Measurements from ENCODE around the gene P3H2. TPM values are rescaled to one million over a fixed set of nuclear protein-coding genes. Genes with fewer than 3 reads are reported as not detected.

Gene P3H2
- total and polyA plus RNA-seq, 5 donors, result 1.7 to 4.1 (median 3.3) TPM

- Histone ChIP-seq H3K27me3 (ENCODE audit: control insufficient read depth, insufficient read depth) (no peaks in the 10 kb centered on the region), H3K4me1 (ENCODE audit: control insufficient read depth, insufficient read depth, low read length) (no peaks in the 10 kb centered on the region), H3K4me3 (ENCODE audit: low read length) (no peak overlapping the region), H3K9me3 (ENCODE audit: control insufficient read depth, low read length) (no peaks in the 10 kb centered on the region), H3K27ac (ENCODE audit: low read length) (no peak overlapping the region)
- intact Hi-C loops (cut with DNase I), result loop anchor here in 2 of 4 donors (5.0 to 10.0 kb wide), 2 partner anchors 679 to 686 kb away; no protein-coding TSS in a partner anchor
- DNase-seq (no peak), ATAC-seq (no peak)
- WGBS, result 62% methylated on average over 4 of the region's 4 CpGs
Measured at GRCh38 chr3:189953551-189953950, 167.1 kb downstream of the P3H2 start.

- 87% methylated on average over 7 of the region's 7 CpGs for WGBS
- no peaks in the 10 kb centered on the region for H3K27me3 ChIP-seq (ENCODE audit: control insufficient read depth, insufficient read depth)
- no peaks in the 10 kb centered on the region for H3K4me1 ChIP-seq (ENCODE audit: control insufficient read depth, insufficient read depth, low read length)
- intact Hi-C loops (cut with DNase I), result loop anchor here in 2 of 4 donors (5.0 to 10.0 kb wide), 2 partner anchors 677 to 685 kb away; no protein-coding TSS in a partner anchor
- DNase-seq, result no peak
- no peak overlapping the region for H3K4me3 ChIP-seq (ENCODE audit: low read length)
- H3K27ac ChIP-seq (ENCODE audit: low read length), result no peak overlapping the region
- H3K9me3 ChIP-seq (ENCODE audit: control insufficient read depth, low read length), result no peaks in the 10 kb centered on the region
- ATAC-seq, result no peak
Measured at GRCh38 chr3:189952272-189952671, 168.4 kb downstream of the P3H2 start.

GRCh38 chr3:189950258-189950657, 170.4 kb downstream of the P3H2 start:
- intact Hi-C loops (cut with DNase I), result loop anchor here in 2 of 4 donors (5.0 to 10.0 kb wide), 2 partner anchors 675 to 683 kb away; no protein-coding TSS in a partner anchor
- Histone ChIP-seq H3K4me3 (ENCODE audit: low read length) (no peak overlapping the region), H3K9me3 (ENCODE audit: control insufficient read depth, low read length) (no peaks in the 10 kb centered on the region), H3K4me1 (ENCODE audit: control insufficient read depth, insufficient read depth, low read length) (no peaks in the 10 kb centered on the region), H3K27me3 (ENCODE audit: control insufficient read depth, insufficient read depth) (no peaks in the 10 kb centered on the region), H3K27ac (ENCODE audit: low read length) (no peak overlapping the region)
- ATAC-seq (no peak), DNase-seq (no peak)
- WGBS, result 73% methylated on average over 6 of the region's 6 CpGs

- Histone ChIP-seq H3K4me1 (ENCODE audit: control insufficient read depth, insufficient read depth, low read length) (no peaks in the 10 kb centered on the region), H3K27ac (ENCODE audit: low read length) (no peak overlapping the region), H3K27me3 (ENCODE audit: control insufficient read depth, insufficient read depth) (no peaks in the 10 kb centered on the region), H3K9me3 (ENCODE audit: control insufficient read depth, low read length) (no peaks in the 10 kb centered on the region), H3K4me3 (ENCODE audit: low read length) (no peak overlapping the region)
- intact Hi-C loops (cut with DNase I), result loop anchor here in 3 of 4 donors (5.0 to 10.0 kb wide), 3 partner anchors 175 to 677 kb away; no protein-coding TSS in a partner anchor
- WGBS, result 79% methylated on average over 4 of the region's 4 CpGs
- DNase-seq (no peak), ATAC-seq (no peak)
Measured at GRCh38 chr3:189949580-189949979, 171.1 kb downstream of the P3H2 start.

GRCh38 chr3:189948724-189949045, 172.0 kb downstream of the P3H2 start:
- no peaks in the 10 kb centered on the region for H3K9me3 ChIP-seq (ENCODE audit: control insufficient read depth, low read length)
- H3K4me1 ChIP-seq (ENCODE audit: control insufficient read depth, insufficient read depth, low read length), result no peaks in the 10 kb centered on the region
- DNase-seq, result no peak
- ATAC-seq, result no peak
- H3K27ac ChIP-seq (ENCODE audit: low read length), result no peak overlapping the region
- intact Hi-C loops (cut with DNase I), result loop anchor here in 3 of 4 donors (5.0 to 10.0 kb wide), 3 partner anchors 174 to 676 kb away; no protein-coding TSS in a partner anchor
- H3K27me3 ChIP-seq (ENCODE audit: control insufficient read depth, insufficient read depth), result no peaks in the 10 kb centered on the region
- H3K4me3 ChIP-seq (ENCODE audit: low read length), result no peak overlapping the region

GRCh38 chr3:189947948-189948723, 172.6 kb downstream of the P3H2 start:
- no peak overlapping the region for H3K4me3 ChIP-seq (ENCODE audit: low read length)
- DNase-seq (no peak), ATAC-seq (no peak)
- intact Hi-C loops (cut with DNase I), result loop anchor here in 3 of 4 donors (5.0 to 10.0 kb wide), 3 partner anchors 173 to 676 kb away; no protein-coding TSS in a partner anchor
- WGBS, result 32% methylated on average over 6 of the region's 6 CpGs
- H3K27ac ChIP-seq (ENCODE audit: low read length), result no peak overlapping the region
- no peaks in the 10 kb centered on the region for H3K9me3 ChIP-seq (ENCODE audit: control insufficient read depth, low read length)
- H3K4me1 ChIP-seq (ENCODE audit: control insufficient read depth, insufficient read depth, low read length), result no peaks in the 10 kb centered on the region
- no peaks in the 10 kb centered on the region for H3K27me3 ChIP-seq (ENCODE audit: control insufficient read depth, insufficient read depth)

- intact Hi-C loops (cut with DNase I), result loop anchor here in 3 of 4 donors (5.0 to 10.0 kb wide), 3 partner anchors 172 to 675 kb away; no protein-coding TSS in a partner anchor
- WGBS, result 46% methylated on average over 4 of the region's 4 CpGs
- Histone ChIP-seq H3K4me1 (ENCODE audit: control insufficient read depth, insufficient read depth, low read length) (no peaks in the 10 kb centered on the region), H3K4me3 (ENCODE audit: low read length) (no peak overlapping the region), H3K27me3 (ENCODE audit: control insufficient read depth, insufficient read depth) (no peaks in the 10 kb centered on the region), H3K27ac (ENCODE audit: low read length) (no peak overlapping the region), H3K9me3 (ENCODE audit: control insufficient read depth, low read length) (no peaks in the 10 kb centered on the region)
- DNase-seq (peak in 1 of 3 donors; percentile 49), ATAC-seq (no peak)
Measured at GRCh38 chr3:189947068-189947467, 173.6 kb downstream of the P3H2 start.

GRCh38 chr3:189945935-189946709, 174.6 kb downstream of the P3H2 start:
- Histone ChIP-seq H3K9me3 (ENCODE audit: control insufficient read depth, low read length) (no peaks in the 10 kb centered on the region), H3K4me3 (ENCODE audit: low read length) (no peak overlapping the region), H3K4me1 (ENCODE audit: control insufficient read depth, insufficient read depth, low read length) (no peaks in the 10 kb centered on the region), H3K27me3 (ENCODE audit: control insufficient read depth, insufficient read depth) (no peaks in the 10 kb centered on the region), H3K27ac (ENCODE audit: low read length) (no peak overlapping the region)
- DNase-seq, result no peak
- intact Hi-C loops (cut with DNase I), result loop anchor here in 3 of 4 donors (5.0 to 10.0 kb wide), 3 partner anchors 171 to 674 kb away; no protein-coding TSS in a partner anchor
- no peak for ATAC-seq
- 91% methylated on average over 6 of the region's 6 CpGs for WGBS

GRCh38 chr3:189944285-189945145, 176.2 kb downstream of the P3H2 start:
- peak in 1 of 2 donors; percentile 32 for ATAC-seq

GRCh38 chr3:189942948-189943347, 177.7 kb downstream of the P3H2 start:
- intact Hi-C loops (cut with DNase I), result loop anchor here in 2 of 4 donors (10.0 kb wide), 2 partner anchors 168 to 668 kb away; no protein-coding TSS in a partner anchor

More at GRCh38 chr3:189944285-189945145, 176.2 kb downstream of the P3H2 start:
- Histone ChIP-seq H3K4me1 (ENCODE audit: control insufficient read depth, insufficient read depth, low read length) (no peaks in the 10 kb centered on the region), H3K9me3 (ENCODE audit: control insufficient read depth, low read length) (no peaks in the 10 kb centered on the region), H3K27ac (ENCODE audit: low read length) (no peak overlapping the region), H3K4me3 (ENCODE audit: low read length) (no peak overlapping the region), H3K27me3 (ENCODE audit: control insufficient read depth, insufficient read depth) (no peaks in the 10 kb centered on the region)
- 83% methylated on average over 14 of the region's 14 CpGs for WGBS
- intact Hi-C loops (cut with DNase I), result loop anchor here in 3 of 4 donors (5.0 to 10.0 kb wide), 3 partner anchors 170 to 672 kb away; no protein-coding TSS in a partner anchor
- DNase-seq, result no peak

More at GRCh38 chr3:189942948-189943347, 177.7 kb downstream of the P3H2 start:
- H3K9me3 ChIP-seq (ENCODE audit: control insufficient read depth, low read length), result no peaks in the 10 kb centered on the region
- H3K27me3 ChIP-seq (ENCODE audit: control insufficient read depth, insufficient read depth), result no peaks in the 10 kb centered on the region
- 85% methylated on average over 3 of the region's 3 CpGs for WGBS
- DNase-seq (no peak), ATAC-seq (no peak)
- H3K27ac ChIP-seq (ENCODE audit: low read length), result no peak overlapping the region
- H3K4me3 ChIP-seq (ENCODE audit: low read length), result no peak overlapping the region
- no peaks in the 10 kb centered on the region for H3K4me1 ChIP-seq (ENCODE audit: control insufficient read depth, insufficient read depth, low read length)
